Small intestine (tissue), 7 donors: ENCODE results near the gene ATN1. TPM values are rescaled to one million over a fixed set of nuclear protein-coding genes. Genes with fewer than 3 reads are reported as not detected.

Experiments used
- DNase-seq, 2 donors: peaks; one replicate each; pipeline versions ENCODE4 v3.0.0 to v3.0.0-alpha.2; 2013
- FAIRE-seq: peaks from 2 replicates; lab custom pipeline; 2012; peaks lifted over from hg19 to GRCh38; lab: Jason Lieb, UNC
- H3K27ac ChIP-seq, 3 donors: one replicate each; pipeline ENCODE4 v1.5.1; 2013; ENCODE audit warnings: low read length in 2 of 3, mild to moderate bottlenecking in 2 of 3, control low read depth in 1 of 3, inconsistent platforms in 1 of 3, low read depth in 1 of 3, moderate library complexity in 1 of 3
- H3K27me3 ChIP-seq, 3 donors: one replicate each; pipeline ENCODE4 v1.6.1; 2013; ENCODE audit warnings: low read length in 3 of 3, inconsistent platforms in 1 of 3; ENCODE audit not compliant: control insufficient read depth in 3 of 3, insufficient read depth in 3 of 3
- H3K36me3 ChIP-seq, 3 donors: one replicate each; pipeline ENCODE4 v1.6.1; 2013; ENCODE audit warnings: low read length in 3 of 3, inconsistent platforms in 1 of 3, low read depth in 1 of 3, mild to moderate bottlenecking in 1 of 3, moderate library complexity in 1 of 3; ENCODE audit not compliant: control insufficient read depth in 3 of 3, insufficient read depth in 2 of 3
- H3K4me1 ChIP-seq, 3 donors: one replicate each; pipeline ENCODE4 v1.6.1; 2013; ENCODE audit warnings: low read length in 2 of 3, inconsistent platforms in 1 of 3, low read depth in 1 of 3, mild to moderate bottlenecking in 1 of 3, moderate library complexity in 1 of 3; ENCODE audit not compliant: control insufficient read depth in 3 of 3, insufficient read depth in 2 of 3
- H3K4me3 ChIP-seq, 3 donors: one replicate each; pipeline ENCODE4 v1.5.1; 2013; ENCODE audit warnings: low read length in 3 of 3, control low read depth in 1 of 3, inconsistent platforms in 1 of 3, low read depth in 1 of 3, mild to moderate bottlenecking in 1 of 3, moderate library complexity in 1 of 3
- H3K9me3 ChIP-seq, 2 donors: one replicate each; pipeline ENCODE4 v1.6.1; 2013; ENCODE audit warnings: low read depth in 1 of 2, low read length in 1 of 2; ENCODE audit not compliant: control insufficient read depth in 2 of 2, insufficient read depth in 1 of 2
- WGBS, 3 donors: extraction: QIAGEN DNeasy Blood & Tissue Kit; methylation state at CpG; one replicate each; pipeline ENCODE4 v1.1.7; 2013; 5-methylcytosine and 5-hydroxymethylcytosine counted together
- polyA plus RNA-seq, 4 donors: library from polyadenylated mRNA; stranded (reverse) in 3 of 4; unstranded in 1 of 4; fragments of 200-250 nt in 3 of 4; fragments of 120-200 nt in 1 of 4; gene quantifications; one replicate each; pipeline versions ENCODE4 v1.2.1 to v1.2.3, GENCODE V29; 2013
- donor health status: healthy with polysubstance abuse.
- donor health status: control.
- donor health status: control.
- donor health status: Bipolar disorder and iron deficiency.
- donor health status: healthy.

ATN1 gene
- polyA plus RNA-seq, 4 donors, result 34.0 to 63.3 (median 46.2) TPM

DNA sequence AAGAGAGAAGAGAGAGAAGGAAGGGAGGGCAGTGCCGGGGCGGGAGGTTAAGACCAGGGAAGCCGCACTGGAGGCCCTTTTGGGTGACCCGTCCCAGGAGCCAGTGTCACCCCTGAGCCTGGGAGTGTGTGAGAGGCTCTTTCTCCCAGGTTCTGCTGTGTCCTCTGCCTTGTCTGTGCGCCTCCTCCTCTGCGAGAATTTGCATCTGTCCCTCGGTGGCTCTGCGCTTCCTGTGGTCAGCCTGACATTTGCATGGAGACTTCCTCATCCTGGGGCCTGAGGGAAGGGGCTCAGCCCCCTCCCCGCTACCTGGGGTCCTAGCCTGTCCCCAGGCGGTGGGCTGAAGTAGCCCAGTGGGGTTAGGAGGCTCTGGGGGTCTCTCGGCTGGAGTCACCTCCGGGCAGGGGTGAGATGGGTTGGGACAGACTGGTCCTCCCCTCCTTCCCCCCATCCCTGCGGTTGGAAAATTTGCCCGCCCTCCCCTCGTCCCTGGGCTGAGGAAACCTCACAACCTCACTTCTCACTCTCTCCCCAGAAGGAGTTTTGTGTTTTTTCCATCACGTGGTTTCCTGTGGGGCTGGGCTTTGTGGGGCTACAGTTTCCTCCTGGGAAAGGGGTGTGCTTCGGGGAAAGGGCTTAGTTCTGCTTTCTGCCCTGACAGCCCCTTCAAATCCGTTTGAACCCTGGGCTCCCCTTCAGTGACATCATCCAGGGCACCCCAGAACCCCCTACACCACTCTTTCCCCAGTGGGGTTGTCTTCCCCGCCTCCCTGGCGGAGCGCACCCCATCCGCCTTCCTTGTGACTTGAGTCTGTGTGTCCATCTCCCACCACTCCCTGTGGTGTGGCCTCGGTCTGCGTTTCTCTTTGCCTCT lies 25.9 kb downstream of the ATN1 start:
- Histone ChIP-seq H3K4me3 (peak overlapping the region; percentile 34 to 66 (median 64)), H3K9me3 (no peaks in the 10 kb centered on the region), H3K27me3 (no peaks in the 10 kb centered on the region), H3K36me3 (peaks cover 0 to 72% (median 4%) of the 10 kb centered on the region in 3 donors), H3K4me1 (peaks cover 0 to 3% (median 0%) of the 10 kb centered on the region in 3 donors), H3K27ac (peak overlapping the region; percentile 44 to 87 (median 65))
- WGBS, 3 donors, result 50 to 78% (median 68%) methylated on average over 21 to 24 of the region's 24 CpGs
- DNase-seq (peak in 1 of 2 donors; percentile 56), FAIRE-seq (no peak)

DNA sequence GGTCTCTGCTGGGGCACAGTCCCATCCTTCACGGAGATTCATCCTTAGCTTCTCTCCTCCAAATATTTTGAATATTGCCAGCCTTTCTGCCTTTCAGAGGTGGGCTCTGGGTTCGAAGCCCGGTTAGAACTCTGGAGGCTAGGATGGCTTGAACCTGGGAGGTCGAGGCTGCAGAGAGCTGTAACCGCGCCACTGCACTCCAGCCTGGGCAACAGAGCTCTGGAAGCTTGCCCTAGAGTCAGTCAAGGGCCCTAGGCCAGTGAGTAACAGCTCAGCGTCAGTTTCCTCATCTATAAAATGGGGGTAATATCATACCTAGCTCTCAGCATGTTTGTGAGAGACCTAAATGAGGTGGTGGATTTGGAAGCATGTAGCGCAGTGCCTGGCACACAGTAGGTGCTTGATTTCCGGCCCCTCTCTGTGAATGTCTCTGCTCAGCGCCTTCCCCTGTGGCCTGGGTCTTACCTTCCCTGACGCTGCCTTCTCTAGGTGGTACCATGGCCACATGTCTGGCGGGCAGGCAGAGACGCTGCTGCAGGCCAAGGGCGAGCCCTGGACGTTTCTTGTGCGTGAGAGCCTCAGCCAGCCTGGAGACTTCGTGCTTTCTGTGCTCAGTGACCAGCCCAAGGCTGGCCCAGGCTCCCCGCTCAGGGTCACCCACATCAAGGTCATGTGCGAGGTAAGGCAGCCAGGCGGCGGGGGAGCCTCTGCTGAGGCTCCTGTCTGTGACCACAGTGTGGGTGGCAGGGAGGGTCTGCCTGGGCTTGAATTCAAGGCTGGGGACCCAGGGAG lies 26.8 kb downstream of the ATN1 start:
- peak overlapping the region in 1 of 3 donors; percentile 66 for H3K4me3 ChIP-seq
- FAIRE-seq (no peak), DNase-seq (no peak)
- peaks cover 0 to 3% (median 0%) of the 10 kb centered on the region in 3 donors for H3K4me1 ChIP-seq
- no peaks in the 10 kb centered on the region for H3K9me3 ChIP-seq
- peak overlapping the region in 2 of 3 donors; percentile 22 to 87 for H3K27ac ChIP-seq
- H3K27me3 ChIP-seq, result no peaks in the 10 kb centered on the region
- peaks cover 0 to 78% (median 4%) of the 10 kb centered on the region in 3 donors for H3K36me3 ChIP-seq
- WGBS, 3 donors, result 69 to 91% (median 81%) methylated on average over 21 of the region's 21 CpGs

DNA sequence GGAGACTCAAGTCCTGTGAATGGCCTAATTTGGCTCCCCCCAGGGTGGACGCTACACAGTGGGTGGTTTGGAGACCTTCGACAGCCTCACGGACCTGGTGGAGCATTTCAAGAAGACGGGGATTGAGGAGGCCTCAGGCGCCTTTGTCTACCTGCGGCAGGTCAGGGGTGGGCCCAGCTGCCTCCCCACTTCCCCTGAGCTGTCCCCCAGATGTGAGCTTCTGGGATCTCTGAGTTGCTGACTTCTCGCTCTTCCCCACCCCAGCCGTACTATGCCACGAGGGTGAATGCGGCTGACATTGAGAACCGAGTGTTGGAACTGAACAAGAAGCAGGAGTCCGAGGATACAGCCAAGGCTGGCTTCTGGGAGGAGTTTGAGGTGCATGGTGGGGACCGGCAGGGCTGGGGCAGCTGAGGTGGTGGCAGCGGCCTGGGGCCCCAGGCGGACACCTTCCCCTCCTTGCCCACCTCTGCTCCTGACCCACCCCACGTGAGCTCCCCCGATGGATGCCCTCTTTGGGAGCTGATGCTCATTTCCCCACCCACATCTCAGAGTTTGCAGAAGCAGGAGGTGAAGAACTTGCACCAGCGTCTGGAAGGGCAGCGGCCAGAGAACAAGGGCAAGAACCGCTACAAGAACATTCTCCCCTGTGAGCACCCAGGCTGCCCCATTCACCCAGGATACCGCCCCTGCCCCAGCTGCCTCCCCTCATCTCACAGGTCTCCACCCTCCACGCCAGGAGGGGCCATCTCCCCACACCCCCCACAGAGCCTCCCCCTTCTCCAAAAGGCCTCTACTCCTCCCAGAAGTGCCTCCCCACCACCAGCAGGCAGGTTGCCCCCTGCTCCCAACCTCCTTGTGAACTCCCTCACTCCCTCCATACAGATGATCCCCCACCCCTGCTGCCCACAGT lies 27.6 kb downstream of the ATN1 start:
- DNase-seq, result no peak
- Histone ChIP-seq H3K27me3 (no peaks in the 10 kb centered on the region), H3K27ac (peak overlapping the region in 2 of 3 donors; percentile 52 to 55), H3K4me1 (peaks cover 0 to 3% (median 0%) of the 10 kb centered on the region in 3 donors), H3K4me3 (no peak overlapping the region), H3K9me3 (no peaks in the 10 kb centered on the region), H3K36me3 (peaks cover 0 to 85% (median 4%) of the 10 kb centered on the region in 3 donors)
- no peak for FAIRE-seq
- WGBS, 3 donors, result 80 to 90% (median 87%) methylated on average over 21 to 22 of the region's 22 CpGs

DNA sequence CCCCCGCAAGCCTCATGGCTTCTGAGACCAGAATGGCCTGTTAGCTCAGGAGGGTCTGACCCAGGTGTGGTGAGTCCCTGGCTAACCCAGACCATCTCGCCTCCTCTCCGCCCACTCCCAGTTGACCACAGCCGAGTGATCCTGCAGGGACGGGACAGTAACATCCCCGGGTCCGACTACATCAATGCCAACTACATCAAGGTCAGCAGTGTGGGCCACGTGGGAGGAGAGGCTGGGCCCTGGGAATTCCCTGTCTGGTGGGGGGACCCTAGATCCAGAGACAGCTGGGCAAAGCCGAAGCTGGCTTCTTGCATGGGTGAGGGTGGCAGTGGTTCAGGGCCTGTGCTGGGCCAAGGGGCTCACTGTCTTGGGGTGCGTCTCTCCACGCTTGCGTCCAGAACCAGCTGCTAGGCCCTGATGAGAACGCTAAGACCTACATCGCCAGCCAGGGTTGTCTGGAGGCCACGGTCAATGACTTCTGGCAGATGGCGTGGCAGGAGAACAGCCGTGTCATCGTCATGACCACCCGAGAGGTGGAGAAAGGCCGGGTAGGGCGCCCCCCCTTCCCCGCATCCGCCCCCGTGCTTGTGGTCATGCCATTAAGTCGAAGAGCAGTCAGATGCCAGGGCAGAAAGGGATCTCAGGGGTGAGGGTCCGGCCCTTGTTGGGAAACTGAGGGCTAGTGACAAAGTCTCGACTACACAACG lies 28.4 kb downstream of the ATN1 start:
- DNase-seq (no peak), FAIRE-seq (no peak)
- Histone ChIP-seq H3K4me3 (no peak overlapping the region), H3K27me3 (no peaks in the 10 kb centered on the region), H3K27ac (peak overlapping the region in 2 of 3 donors; percentile 11 to 55), H3K4me1 (peaks cover 0 to 8% (median 0%) of the 10 kb centered on the region in 3 donors), H3K36me3 (peaks cover 0 to 92% (median 4%) of the 10 kb centered on the region in 3 donors), H3K9me3 (no peaks in the 10 kb centered on the region)
- 74 to 82% (median 79%) methylated on average over 28 of the region's 28 CpGs for WGBS, 3 donors

DNA sequence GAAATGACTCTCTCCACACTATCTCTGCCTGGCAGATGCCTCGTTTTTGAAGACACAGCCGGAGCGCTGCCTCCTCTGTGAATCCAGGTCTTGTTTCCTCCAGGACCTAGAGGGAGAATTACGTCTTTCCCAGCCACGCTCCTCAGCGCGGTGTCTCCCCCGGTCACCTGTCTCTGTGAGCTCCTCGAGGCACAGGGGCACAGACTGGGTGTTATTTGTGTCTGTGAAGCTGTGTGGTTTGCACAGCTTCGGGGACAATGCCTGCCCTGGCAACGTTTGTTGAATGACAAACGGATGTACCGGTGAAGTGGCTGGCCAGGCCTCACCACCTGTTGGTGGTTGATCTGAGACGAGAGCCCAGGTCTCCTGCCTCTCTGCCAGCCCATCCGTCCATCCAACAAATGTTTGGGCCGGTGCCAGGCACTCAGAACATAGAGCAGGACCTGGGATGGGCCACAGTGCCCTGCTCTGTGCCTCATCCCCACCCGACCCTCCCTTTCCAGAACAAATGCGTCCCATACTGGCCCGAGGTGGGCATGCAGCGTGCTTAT lies 29.5 kb downstream of the ATN1 start:
- no peak overlapping the region for H3K27ac ChIP-seq

DNA sequence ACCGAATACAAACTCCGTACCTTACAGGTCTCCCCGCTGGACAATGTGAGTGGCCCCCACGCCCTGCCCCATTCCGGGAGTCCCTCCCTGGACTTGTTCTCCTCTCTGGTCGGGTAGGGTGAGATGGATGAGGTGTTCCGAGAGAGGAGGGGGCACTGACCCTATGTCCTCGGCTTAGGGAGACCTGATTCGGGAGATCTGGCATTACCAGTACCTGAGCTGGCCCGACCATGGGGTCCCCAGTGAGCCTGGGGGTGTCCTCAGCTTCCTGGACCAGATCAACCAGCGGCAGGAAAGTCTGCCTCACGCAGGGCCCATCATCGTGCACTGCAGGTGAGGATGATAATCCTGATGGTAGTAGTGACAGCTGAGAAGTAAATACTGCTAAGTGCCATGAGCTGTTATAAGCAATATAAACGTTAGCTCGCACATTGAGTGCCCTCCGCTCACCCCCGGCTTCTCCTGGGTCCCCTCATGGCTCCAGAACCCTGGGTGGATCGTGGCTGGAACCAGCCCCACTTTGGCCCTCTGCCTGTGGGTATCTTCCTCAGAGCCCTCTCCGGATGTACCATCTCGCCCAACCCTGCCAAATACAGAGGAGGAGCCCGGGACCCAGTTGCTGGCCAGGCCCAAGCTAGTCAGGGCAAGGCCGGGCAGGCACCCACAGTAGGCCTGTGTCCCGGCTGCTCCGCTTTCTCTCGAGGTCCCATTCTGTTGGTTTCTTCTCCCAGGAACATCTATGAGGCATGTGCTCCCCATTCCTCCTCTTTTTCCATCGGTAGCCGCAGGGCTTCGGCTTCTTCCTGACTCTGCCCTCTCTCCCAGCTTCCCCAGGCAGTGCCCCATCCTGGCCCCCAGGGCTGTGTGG lies 30.2 kb downstream of the ATN1 start:
- H3K27me3 ChIP-seq, result no peaks in the 10 kb centered on the region
- DNase-seq, result no peak
- WGBS, 3 donors, result 82 to 88% (median 82%) methylated on average over 23 to 28 of the region's 28 CpGs
- no peaks in the 10 kb centered on the region for H3K9me3 ChIP-seq
- peaks cover 0 to 24% (median 0%) of the 10 kb centered on the region in 3 donors for H3K4me1 ChIP-seq
- peaks cover 0 to 78% (median 4%) of the 10 kb centered on the region in 3 donors for H3K36me3 ChIP-seq
- no peak for FAIRE-seq
- H3K4me3 ChIP-seq, result no peak overlapping the region
- peak overlapping the region in 2 of 3 donors; percentile 28 to 83 for H3K27ac ChIP-seq

More for the DNA sequence above, 29.5 kb downstream of the ATN1 start:
- FAIRE-seq, result no peak
- 79 to 85% (median 81%) methylated on average over 20 of the region's 20 CpGs for WGBS, 3 donors
- Histone ChIP-seq H3K36me3 (peaks cover 0 to 85% (median 4%) of the 10 kb centered on the region in 3 donors), H3K4me3 (no peak overlapping the region), H3K9me3 (no peaks in the 10 kb centered on the region), H3K27me3 (no peaks in the 10 kb centered on the region), H3K4me1 (peaks cover 0 to 18% (median 0%) of the 10 kb centered on the region in 3 donors)
- DNase-seq, result no peak
